NCI-H146 (cell line): ENCODE data around the gene RAD51B.
"Not testable (repeated sequence)": the region's sequence is repeated elsewhere in the genome, so short reads cannot be mapped to it uniquely, and the experiment has no call there.

Source experiments
- DNase-seq: peaks from one replicate; lab custom pipeline; 2025; lab: John Stamatoyannopoulos, UW

The RAD51B gene

DNA sequence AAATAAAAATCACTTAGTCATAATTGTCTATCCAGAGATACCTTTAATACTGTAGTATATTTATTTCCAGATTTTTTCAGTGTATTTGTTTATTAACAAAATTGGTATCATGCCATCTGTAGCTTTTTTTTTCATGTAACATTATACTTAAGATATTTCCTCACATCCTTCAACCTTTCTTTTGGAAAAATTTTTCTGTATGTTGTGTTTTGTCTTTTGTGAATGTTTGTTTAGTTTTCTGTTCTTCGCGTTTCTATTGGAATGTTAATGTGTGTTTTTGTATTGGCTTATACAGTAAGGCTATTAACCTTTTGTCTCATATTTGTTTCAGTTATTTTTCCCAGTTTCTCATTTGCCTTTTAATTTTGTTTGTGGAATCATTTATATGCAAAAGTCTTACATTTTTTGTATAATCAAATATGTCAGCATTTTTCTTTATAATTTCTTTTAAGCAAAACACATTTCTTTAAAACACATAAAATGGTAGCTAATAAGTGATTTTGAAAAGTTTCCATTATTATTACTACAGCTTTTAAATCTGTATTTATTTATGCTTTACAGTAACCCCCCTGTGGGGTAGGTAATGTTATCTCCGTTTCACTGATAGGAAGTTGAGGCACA lies 433.7 kb downstream of the RAD51B start:
- DNase-seq, result no peak

GRCh38 chr14:68253878-68254528 lies 434.4 kb downstream of the RAD51B start:
- no peak for DNase-seq

GRCh38 chr14:68254669-68255527 lies 435.3 kb downstream of the RAD51B start:
- DNase-seq, result no peak

GRCh38 chr14:68255693-68256178 lies 436.2 kb downstream of the RAD51B start:
- DNase-seq, result no peak

DNA sequence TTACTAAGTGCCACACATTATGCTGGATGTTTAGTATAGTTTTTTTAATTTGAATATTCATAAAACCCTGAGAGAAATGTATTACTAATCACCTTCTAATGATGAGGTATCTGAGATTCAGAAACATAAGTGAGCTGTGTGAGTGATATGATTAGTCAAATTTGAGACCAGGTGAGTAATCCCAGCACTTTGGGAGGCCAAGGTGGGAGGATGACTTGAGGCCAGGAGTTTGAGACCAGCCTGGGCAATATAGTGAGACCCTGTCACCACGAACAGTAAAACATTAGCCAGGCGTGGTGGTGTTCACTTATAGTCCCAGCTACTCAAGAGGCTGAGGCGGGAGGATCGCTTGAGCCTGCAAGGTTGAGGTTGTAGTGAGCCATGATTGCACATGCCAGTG lies 438.4 kb downstream of the RAD51B start:
- DNase-seq, result no peak

DNA sequence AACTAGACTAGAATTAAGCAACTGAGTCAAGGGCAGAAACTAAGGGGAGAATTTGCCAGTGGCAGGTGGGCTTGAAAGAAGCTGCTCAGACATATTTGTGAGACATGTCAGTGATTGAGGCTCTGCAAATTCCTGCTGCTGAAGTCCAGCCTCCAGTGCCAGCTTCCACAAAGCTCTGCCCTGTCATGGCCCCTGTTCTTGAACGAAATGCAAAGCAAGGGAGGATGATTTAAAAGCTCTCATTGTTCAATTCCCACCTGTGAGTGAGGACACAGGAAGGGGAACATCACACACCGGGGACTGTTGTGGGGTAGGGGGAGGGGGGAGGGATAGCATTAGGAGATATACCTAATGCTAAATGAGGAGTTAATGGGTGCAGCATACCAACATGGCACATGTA lies 439.4 kb downstream of the RAD51B start:
- not testable (repeated sequence) for DNase-seq

DNA sequence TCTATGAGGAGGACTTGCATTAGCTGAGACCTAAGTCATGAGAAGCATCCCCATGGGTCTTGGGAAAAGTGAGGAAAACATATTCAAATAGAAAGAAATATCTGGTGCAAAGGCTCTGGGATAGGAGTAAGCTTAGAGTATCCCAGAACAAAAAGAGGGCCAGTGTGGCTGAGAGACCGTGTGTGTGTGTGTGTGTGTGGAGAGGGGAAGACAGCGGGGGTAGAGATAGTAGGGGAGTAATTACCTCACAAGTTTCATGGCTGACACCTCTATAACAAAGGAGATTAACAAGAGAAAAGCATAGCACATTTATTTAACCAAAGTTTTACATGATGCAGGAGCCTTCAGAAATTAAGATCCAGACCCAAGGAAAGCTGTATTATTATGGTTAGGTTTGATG lies 440.5 kb downstream of the RAD51B start:
- DNase-seq, result no peak

DNA sequence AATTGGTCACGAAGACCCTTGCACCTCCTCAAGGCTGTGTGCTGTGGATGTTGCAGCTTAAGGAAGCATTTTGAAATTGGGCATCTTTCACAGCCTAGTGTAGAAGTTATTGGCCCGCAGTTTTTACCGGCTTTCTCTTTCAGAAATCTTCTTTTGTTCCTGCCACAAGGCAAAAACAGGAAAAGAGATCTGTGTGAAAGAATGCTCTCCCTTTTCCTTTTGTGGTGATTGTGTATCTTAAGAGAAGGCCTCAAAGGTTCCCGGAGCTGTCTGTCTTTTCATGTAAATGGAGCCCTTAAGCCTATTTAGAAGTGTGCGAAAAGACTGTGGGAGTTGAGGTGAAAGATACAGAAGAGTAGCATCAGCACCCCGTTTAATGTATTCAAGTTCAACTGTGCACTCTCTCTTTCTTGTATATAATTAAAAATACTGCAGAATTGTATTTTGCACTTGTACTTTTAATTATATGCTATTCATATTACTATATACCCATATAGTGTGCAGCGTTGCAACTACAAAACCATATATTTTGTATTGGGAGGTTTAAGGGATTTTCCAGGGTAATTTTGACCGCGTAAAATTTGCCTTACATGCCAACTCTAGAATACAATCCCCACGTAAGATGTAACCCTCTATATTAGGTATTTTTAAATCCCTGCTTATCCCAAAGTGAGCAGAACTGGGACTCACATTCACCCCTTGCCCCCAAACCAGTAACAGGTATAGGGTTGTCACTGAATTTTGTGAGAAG lies 441.7 kb downstream of the RAD51B start:
- DNase-seq, result no peak

DNA sequence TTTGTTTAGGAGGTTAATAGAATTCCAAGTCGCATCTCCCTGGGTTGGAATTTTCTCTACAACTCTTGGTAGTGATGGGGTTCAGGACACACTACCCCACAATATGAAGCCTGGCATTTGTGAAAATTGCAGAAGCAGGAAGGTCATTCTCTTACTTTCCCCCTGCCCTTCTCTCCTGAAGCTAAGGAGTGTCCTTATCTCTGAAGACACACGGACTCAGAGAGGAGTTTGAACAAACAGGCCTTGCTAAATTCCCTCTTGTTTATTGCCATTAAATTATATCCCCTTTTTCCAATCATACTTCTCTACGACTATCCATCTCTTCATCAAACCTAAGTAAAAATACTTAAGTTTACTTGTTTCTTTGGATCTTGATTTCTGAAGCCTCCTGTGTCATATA lies 443.0 kb downstream of the RAD51B start:
- no peak for DNase-seq

GRCh38 chr14:68263563-68264259 lies 444.1 kb downstream of the RAD51B start:
- DNase-seq, result no peak

DNA sequence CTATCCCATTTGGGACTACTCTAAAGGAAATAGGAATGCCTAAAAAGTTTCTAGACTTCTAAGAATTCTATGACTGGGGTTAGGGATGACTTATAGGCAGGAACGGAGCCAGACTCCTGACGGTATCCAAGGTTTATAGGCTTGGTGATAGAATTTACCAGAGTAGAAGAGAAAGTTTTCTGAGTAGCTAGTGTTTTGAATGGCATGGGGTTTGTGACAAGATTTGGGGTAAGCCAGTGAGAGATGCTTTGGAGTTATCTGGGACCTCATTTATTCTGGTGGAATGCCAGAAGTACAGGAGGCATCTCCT lies 444.6 kb downstream of the RAD51B start:
- DNase-seq, result no peak

GRCh38 chr14:68266998-68267397 lies 447.4 kb downstream of the RAD51B start:
- no peak for DNase-seq

DNA sequence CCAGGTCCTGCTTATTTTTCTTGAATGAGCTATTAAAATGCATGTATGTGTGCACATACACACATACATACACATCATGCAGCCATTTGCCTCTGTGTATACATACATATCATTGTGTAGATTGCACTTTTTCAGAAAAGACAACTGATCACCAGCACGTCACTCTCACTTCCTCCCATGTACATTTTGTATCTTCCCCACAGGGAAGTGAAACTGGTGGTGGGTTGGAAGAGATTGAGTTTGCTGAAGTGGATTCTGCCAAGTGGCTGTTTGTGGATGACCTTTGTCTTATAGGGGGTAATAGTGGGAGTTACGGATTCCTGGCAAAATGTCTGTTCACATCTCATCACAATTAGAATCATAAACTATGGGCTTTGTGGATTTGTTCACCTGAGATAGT lies 448.6 kb downstream of the RAD51B start:
- no peak for DNase-seq

DNA sequence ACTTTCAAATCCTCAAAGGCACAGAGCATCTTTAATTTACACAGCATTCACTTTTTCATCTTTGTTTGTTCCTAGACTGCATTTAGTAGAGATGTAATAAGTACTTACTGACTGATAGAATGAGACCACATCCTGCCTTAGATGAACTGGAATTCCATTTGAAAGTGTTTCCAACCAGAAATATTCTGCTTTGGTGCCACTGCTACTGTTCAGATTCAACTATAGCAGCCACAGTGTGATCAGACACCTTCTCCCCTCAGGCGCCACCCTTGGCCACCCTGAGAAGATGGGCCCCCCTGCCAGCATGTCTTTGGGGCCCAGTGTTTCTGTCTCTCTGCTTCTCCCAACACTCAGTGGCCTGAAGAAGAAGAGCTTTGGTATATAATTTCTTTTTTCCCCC lies 449.1 kb downstream of the RAD51B start:
- no peak for DNase-seq

DNA sequence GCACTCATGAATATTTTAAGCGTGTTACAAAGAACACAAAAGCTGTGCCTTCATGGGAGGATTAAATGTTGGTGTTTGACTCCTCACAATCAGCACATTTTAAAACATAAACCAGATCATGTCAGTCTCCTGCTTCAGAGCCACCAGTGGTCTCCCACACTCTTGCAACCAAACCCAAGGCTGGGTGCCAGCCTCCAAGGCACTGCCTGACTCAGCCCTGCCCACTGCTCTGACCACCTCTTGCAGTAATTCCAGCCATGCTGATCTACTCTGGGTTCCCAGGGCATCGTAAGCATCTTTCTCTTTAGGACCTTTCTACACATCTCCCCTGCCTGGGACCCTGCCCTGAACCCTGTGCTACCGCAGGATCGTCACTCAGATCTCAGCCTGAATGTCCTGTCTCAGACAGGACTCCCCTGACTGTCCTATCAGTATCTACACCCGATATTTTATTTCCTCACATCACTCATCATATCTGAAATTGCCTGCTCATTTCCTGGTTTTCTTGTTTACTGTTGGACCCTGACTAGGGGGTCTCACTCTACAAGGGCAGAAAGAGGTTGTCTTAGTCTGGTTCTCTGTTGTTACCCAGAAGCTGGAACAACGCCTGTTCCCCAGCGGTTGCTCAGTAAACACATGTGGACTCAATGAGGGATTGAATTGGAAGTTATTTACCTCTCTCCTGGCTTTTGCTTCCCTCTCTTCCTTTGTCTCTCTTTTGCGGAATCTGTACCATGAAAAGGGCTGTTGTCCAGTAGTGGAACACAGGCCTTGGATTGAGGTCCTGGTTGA lies 449.8 kb downstream of the RAD51B start:
- no peak for DNase-seq

- no peak for DNase-seq
These were observed 450.8 kb downstream of the RAD51B start for GRCh38 chr14:68270342-68270741.

DNA sequence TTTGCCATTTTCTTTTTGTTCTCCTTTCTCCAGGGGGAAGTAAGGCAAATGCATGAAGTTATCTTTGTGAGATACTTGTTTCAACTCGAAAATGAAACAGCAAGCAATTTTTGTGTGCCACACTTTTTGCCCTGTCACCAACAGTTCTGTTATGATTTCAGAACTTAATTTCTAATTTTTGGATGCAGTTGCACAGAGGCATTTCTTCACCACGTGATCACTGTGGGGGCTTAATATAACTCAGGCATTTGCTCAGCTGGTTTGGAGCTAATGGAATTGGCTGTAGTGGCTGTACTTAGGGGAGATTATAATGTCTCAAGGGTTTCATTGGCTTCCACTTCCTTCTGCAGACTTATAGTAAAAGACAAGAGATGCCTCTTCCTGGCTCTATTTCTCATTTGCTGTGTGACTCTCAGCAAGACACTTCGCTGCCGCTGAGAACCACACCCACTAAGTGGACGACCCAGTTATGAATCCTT lies 452.4 kb downstream of the RAD51B start:
- no peak for DNase-seq

DNA sequence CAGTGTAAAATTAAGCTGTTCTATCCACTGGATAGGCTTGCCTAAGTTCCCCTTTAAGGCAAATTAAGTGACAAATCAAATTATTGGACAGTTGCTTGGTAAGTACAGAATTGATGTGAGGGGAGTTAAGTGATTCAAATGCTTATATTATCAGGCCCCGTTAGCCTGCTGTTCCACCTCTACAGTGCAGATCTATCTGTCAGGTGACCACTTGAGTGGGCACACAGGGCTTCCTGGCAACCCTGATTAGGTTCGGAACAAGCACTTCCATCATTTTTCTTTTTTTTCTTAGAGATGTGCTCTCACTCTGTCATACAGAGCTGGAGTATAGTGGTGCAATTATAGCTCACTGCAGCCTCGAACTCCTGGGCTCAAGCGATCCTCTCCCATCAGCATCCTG lies 453.8 kb downstream of the RAD51B start:
- no peak for DNase-seq

- no peak for DNase-seq
These were observed 455.1 kb downstream of the RAD51B start for GRCh38 chr14:68274725-68275124.

DNA sequence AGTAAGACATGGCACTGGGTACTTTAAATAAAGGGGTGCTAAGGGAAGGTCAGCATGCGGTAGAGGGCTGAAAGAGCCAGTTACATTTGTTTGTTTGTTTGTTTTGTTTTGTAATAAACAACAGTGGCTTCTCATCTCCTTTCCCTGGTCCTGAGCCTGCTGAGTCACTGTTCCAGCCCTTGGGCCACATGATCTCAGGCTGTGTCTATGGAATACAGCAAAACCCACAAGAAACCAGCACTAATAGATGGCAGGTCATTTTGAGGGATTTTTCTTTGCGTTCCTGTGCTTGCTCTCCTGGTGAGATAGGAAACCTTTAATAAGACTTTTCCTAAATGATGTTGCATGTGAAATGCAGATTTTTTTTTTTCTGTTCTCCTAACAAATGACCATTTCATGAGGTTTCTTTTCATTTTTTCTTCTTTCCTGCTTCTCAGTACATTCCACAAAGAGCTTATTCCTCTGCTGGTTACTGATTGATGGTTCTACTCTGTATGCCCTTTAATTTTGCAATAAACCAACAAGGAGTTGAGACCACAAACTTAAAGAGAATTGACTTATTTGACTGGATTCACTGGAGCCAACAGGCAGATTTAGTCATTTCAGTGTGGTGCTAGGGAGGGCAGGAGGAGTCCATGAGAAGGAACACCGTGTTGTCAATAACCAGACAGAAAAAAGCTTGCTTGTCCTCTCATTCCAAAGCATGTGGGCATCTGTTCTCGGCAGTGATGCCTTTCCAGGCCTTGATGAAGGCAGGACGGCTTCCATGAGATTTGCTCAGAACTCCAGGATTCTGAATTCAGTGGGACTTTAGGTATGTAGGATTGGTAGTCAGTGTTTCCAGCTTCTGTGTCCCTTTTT lies 459.2 kb downstream of the RAD51B start:
- DNase-seq, result no peak
